ENCODE measurements around the gene DONSON. TPM values are rescaled to one million over a fixed set of nuclear protein-coding genes. Genes with fewer than 3 reads are reported as not detected.

DONSON gene
- polyA plus RNA-seq, 4 donors, result 8.9 to 24.2 (median 15.2) TPM

GRCh38 chr21:33550772-33551660, 37.5 kb downstream of the DONSON start:
- FAIRE-seq, result no peak
- 96 to 98% (median 97%) methylated on average over 21 to 23 of the region's 23 CpGs for WGBS, 3 donors
- peaks cover 0 to 26% of the 10 kb centered on the region in 2 donors for H3K9me3 ChIP-seq (ENCODE audit: control insufficient read depth in 2 of 2, insufficient read depth in 1 of 2, low read depth in 1 of 2, low read length in 1 of 2)
- H3K4me1 ChIP-seq (ENCODE audit: control insufficient read depth in 3 of 3, insufficient read depth in 2 of 3, low read depth in 1 of 3, low read length in 2 of 3), result no peaks in the 10 kb centered on the region
- no peak overlapping the region for H3K4me3 ChIP-seq (ENCODE audit: low read depth in 1 of 3, low read length in 3 of 3)
- no peaks in the 10 kb centered on the region for H3K27me3 ChIP-seq (ENCODE audit: control insufficient read depth in 3 of 3, insufficient read depth in 3 of 3, low read length in 3 of 3)
- DNase-seq, result no peak
- no peak overlapping the region for H3K27ac ChIP-seq (ENCODE audit: low read depth in 1 of 3, low read length in 2 of 3)
- H3K36me3 ChIP-seq (ENCODE audit: control insufficient read depth in 3 of 3, insufficient read depth in 2 of 3, low read depth in 1 of 3, low read length in 3 of 3), result peaks cover 34 to 64% (median 43%) of the 10 kb centered on the region in 3 donors

GRCh38 chr21:33549848-33550771, 38.4 kb downstream of the DONSON start:
- Histone ChIP-seq H3K9me3 (ENCODE audit: control insufficient read depth in 2 of 2, insufficient read depth in 1 of 2, low read depth in 1 of 2, low read length in 1 of 2) (peaks cover 0 to 26% of the 10 kb centered on the region in 2 donors), H3K27me3 (ENCODE audit: control insufficient read depth in 3 of 3, insufficient read depth in 3 of 3, low read length in 3 of 3) (no peaks in the 10 kb centered on the region), H3K36me3 (ENCODE audit: control insufficient read depth in 3 of 3, insufficient read depth in 2 of 3, low read depth in 1 of 3, low read length in 3 of 3) (peaks cover 34 to 64% (median 42%) of the 10 kb centered on the region in 3 donors), H3K27ac (ENCODE audit: low read depth in 1 of 3, low read length in 2 of 3) (no peak overlapping the region), H3K4me3 (ENCODE audit: low read depth in 1 of 3, low read length in 3 of 3) (no peak overlapping the region), H3K4me1 (ENCODE audit: control insufficient read depth in 3 of 3, insufficient read depth in 2 of 3, low read depth in 1 of 3, low read length in 2 of 3) (peaks cover 0 to 2% (median 0%) of the 10 kb centered on the region in 3 donors)
- FAIRE-seq (no peak), DNase-seq (no peak)
- 98% methylated on average over 19 of the region's 19 CpGs for WGBS, 3 donors

GRCh38 chr21:33546086-33546485, 42.4 kb downstream of the DONSON start:
- WGBS, 3 donors, result 53 to 64% (median 64%) methylated on average over 3 of the region's 3 CpGs
- FAIRE-seq (no peak), DNase-seq (no peak)
- peaks cover 12 to 33% (median 19%) of the 10 kb centered on the region in 3 donors for H3K36me3 ChIP-seq (ENCODE audit: control insufficient read depth in 3 of 3, insufficient read depth in 2 of 3, low read depth in 1 of 3, low read length in 3 of 3)
- no peak overlapping the region for H3K4me3 ChIP-seq (ENCODE audit: low read depth in 1 of 3, low read length in 3 of 3)
- H3K27ac ChIP-seq (ENCODE audit: low read depth in 1 of 3, low read length in 2 of 3), result no peak overlapping the region
- peaks cover 0 to 7% of the 10 kb centered on the region in 2 donors for H3K9me3 ChIP-seq (ENCODE audit: control insufficient read depth in 2 of 2, insufficient read depth in 1 of 2, low read depth in 1 of 2, low read length in 1 of 2)
- no peaks in the 10 kb centered on the region for H3K27me3 ChIP-seq (ENCODE audit: control insufficient read depth in 3 of 3, insufficient read depth in 3 of 3, low read length in 3 of 3)
- peaks cover 0 to 2% (median 2%) of the 10 kb centered on the region in 3 donors for H3K4me1 ChIP-seq (ENCODE audit: control insufficient read depth in 3 of 3, insufficient read depth in 2 of 3, low read depth in 1 of 3, low read length in 2 of 3)

GRCh38 chr21:33544451-33545195, 43.9 kb downstream of the DONSON start:
- Histone ChIP-seq H3K9me3 (ENCODE audit: control insufficient read depth in 2 of 2, insufficient read depth in 1 of 2, low read depth in 1 of 2, low read length in 1 of 2) (no peaks in the 10 kb centered on the region), H3K4me1 (ENCODE audit: control insufficient read depth in 3 of 3, insufficient read depth in 2 of 3, low read depth in 1 of 3, low read length in 2 of 3) (peaks cover 0 to 8% (median 2%) of the 10 kb centered on the region in 3 donors), H3K27ac (ENCODE audit: low read depth in 1 of 3, low read length in 2 of 3) (no peak overlapping the region), H3K27me3 (ENCODE audit: control insufficient read depth in 3 of 3, insufficient read depth in 3 of 3, low read length in 3 of 3) (no peaks in the 10 kb centered on the region), H3K36me3 (ENCODE audit: control insufficient read depth in 3 of 3, insufficient read depth in 2 of 3, low read depth in 1 of 3, low read length in 3 of 3) (peaks cover 3 to 19% (median 4%) of the 10 kb centered on the region in 3 donors), H3K4me3 (ENCODE audit: low read depth in 1 of 3, low read length in 3 of 3) (peak overlapping the region in 2 of 3 donors; percentile 81 to 84)
- no peak for FAIRE-seq
- WGBS, 3 donors, result 1 to 4% (median 3%) methylated on average over 8 of the region's 8 CpGs
- peak in 1 of 2 donors; percentile 5 for DNase-seq

GRCh38 chr21:33543505-33544129, 44.9 kb downstream of the DONSON start:
- WGBS, 3 donors, result 0% methylated on average over 23 to 26 of the region's 26 CpGs
- H3K4me1 ChIP-seq (ENCODE audit: control insufficient read depth in 3 of 3, insufficient read depth in 2 of 3, low read depth in 1 of 3, low read length in 2 of 3), result peaks cover 0 to 8% (median 2%) of the 10 kb centered on the region in 3 donors

GRCh38 chr21:33542640-33543504, 45.6 kb downstream of the DONSON start, which contains the start of gene SON:
TSS of gene SON (plus strand) at chr21:33543038. CDS start at chr21:33543093, 55 bp downstream.
- Histone ChIP-seq H3K27ac (ENCODE audit: low read depth in 1 of 3, low read length in 2 of 3) (peak within 1 kb of the TSS; percentile 98 to 100 (median 99)), H3K9me3 (ENCODE audit: control insufficient read depth in 2 of 2, insufficient read depth in 1 of 2, low read depth in 1 of 2, low read length in 1 of 2) (no peaks in the 10 kb centered on the region), H3K36me3 (ENCODE audit: control insufficient read depth in 3 of 3, insufficient read depth in 2 of 3, low read depth in 1 of 3, low read length in 3 of 3) (peaks cover 0 to 29% (median 3%) of the 10 kb centered on the region in 3 donors), H3K4me1 (ENCODE audit: control insufficient read depth in 3 of 3, insufficient read depth in 2 of 3, low read depth in 1 of 3, low read length in 2 of 3) (peaks cover 0 to 8% (median 2%) of the 10 kb centered on the region in 3 donors), H3K4me3 (ENCODE audit: low read depth in 1 of 3, low read length in 3 of 3) (peak within 1 kb of the TSS; percentile 77 to 84 (median 81)), H3K27me3 (ENCODE audit: control insufficient read depth in 3 of 3, insufficient read depth in 3 of 3, low read length in 3 of 3) (no peaks in the 10 kb centered on the region)
- WGBS, 3 donors, result 0 to 1% (median 1%) methylated on average over 55 to 56 of the region's 57 CpGs
- DNase-seq (peak; percentile 98 to 99), FAIRE-seq (no peak)

More at GRCh38 chr21:33543505-33544129, 44.9 kb downstream of the DONSON start:
- Histone ChIP-seq H3K27me3 (ENCODE audit: control insufficient read depth in 3 of 3, insufficient read depth in 3 of 3, low read length in 3 of 3) (no peaks in the 10 kb centered on the region), H3K27ac (ENCODE audit: low read depth in 1 of 3, low read length in 2 of 3) (peak overlapping the region; percentile 90 to 100 (median 99)), H3K4me3 (ENCODE audit: low read depth in 1 of 3, low read length in 3 of 3) (peak overlapping the region; percentile 77 to 84 (median 81)), H3K36me3 (ENCODE audit: control insufficient read depth in 3 of 3, insufficient read depth in 2 of 3, low read depth in 1 of 3, low read length in 3 of 3) (peaks cover 0 to 23% (median 3%) of the 10 kb centered on the region in 3 donors), H3K9me3 (ENCODE audit: control insufficient read depth in 2 of 2, insufficient read depth in 1 of 2, low read depth in 1 of 2, low read length in 1 of 2) (no peaks in the 10 kb centered on the region)
- no peak for FAIRE-seq
- DNase-seq, result peak in 1 of 2 donors; percentile 13

All from small intestine (tissue), 7 donors.